Stimulated activated CD4-positive, alpha-beta T cell treated with anti-CD3 and anti-CD28 coated beads, Interleukin-1b, Interleukin-23, amount 100 ng/mL, for 48 hours (primary cell): ENCODE data around the gene TMEM82.

Experiments
- DNase-seq: peaks from one replicate; pipeline ENCODE4 v3.0.0-alpha.2; 2020

Gene TMEM82

DNA sequence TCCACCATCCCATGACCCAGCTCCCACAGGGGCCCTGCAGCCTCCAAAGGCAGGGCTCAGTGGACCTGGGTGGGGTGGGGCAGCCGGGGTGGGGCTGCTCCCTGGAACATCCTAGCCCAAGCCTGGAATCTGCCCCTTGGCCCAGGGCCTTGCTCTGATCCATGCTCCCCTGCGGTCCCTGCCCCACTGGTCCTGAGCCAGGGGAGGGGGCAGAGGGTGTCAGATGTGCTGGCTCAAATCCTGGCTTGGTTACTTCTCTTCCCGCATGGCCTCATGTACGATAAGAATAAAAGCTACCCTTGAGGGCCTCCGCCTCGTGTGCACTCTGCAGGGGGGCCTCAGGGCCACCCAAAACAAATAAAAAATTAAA is 5.4 kb upstream of the TMEM82 start:
- DNase-seq, result no peak

DNA sequence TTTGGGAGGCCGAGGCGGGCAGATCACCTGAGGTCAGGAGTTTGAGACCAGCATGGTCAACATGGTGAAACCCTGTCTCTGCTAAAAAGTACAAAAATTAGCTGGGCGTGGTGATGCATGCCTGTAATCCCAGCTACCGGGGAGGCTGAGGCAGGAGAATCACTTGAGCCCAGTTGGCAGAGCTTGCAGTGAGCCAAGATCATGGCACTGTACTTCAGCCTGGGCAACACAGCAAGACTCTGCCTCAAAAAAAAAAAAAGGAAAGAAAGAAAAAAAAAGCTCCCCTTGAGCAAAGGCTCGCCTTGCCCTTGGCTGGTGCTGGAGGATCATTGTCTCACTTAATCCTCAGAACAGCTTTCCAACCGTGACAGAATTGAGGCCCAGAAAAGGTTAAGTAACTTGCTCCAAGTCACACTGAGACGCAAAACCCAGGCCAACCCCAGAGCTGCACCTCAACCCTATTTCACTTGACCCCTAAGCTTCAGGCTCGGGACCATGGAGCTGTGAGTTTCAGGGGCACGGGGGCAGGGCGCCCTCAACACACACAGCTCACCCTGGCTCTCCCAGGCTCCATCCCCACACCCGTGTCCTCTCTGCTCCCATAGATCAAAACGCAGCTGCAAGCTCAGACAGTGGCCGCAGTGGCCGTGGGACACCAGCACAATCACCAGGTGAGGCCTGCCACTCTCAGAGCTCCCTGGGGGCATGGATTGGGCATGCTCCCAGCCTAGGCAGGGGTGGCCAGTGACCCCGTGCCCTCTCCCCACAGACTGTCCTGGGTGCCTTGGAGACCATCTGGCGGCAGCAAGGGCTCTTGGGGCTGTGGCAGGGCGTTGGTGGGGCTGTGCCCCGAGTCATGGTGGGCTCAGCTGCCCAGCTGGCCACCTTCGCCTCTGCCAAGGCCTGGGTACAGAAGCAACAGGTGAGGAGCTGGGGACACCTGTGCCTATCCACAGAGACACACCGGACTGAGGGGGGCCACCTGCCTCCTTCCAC is 4.7 kb upstream of the TMEM82 start:
- no peak for DNase-seq

DNA sequence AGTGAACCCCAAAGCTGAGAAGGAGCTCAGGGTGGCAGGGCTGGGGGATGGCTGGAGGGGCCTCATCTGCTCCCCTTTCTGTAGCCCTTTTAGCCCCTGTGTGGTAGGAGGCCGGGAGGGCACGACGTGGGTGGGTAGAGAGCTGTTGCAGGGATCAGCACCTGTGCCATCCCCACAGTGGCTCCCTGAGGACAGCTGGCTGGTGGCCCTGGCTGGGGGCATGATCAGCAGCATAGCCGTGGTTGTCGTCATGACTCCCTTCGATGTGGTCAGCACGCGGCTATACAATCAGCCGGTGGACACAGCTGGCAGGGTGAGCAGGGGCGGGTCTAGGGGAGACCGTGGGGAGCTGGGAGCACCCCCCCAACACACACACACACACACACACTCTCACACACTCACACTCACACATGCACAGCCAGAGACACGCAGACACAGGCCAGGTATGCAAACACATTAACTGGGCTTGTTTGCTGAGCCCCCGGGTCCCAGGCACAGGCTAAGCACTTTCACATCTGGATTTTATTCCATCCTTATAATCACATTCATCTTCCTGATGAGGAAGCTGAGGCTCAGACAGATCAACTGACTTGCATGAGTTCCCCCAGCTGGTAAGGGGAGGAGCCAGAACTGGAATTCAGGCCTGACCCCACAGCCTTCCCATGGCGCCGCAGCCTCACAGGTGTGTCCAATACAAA is 3.7 kb upstream of the TMEM82 start:
- DNase-seq, result no peak

DNA sequence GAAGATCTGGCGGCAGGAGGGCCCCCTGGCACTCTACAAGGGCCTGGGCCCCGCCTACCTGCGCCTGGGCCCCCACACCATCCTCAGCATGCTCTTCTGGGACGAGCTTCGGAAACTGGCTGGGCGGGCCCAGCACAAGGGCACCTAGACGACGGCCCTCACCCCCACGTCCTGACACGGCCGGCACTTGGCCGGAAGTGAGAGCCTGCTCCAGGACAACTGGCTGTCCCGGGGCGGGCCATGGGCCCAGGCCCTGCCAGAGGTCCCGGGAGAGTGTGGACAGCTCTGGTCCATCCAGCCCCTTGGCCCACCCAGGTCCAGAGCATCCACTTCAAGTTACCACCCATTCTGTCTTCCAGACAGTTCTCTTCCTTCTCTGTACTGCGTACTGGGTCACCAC is 3.0 kb upstream of the TMEM82 start:
- DNase-seq, result no peak

DNA sequence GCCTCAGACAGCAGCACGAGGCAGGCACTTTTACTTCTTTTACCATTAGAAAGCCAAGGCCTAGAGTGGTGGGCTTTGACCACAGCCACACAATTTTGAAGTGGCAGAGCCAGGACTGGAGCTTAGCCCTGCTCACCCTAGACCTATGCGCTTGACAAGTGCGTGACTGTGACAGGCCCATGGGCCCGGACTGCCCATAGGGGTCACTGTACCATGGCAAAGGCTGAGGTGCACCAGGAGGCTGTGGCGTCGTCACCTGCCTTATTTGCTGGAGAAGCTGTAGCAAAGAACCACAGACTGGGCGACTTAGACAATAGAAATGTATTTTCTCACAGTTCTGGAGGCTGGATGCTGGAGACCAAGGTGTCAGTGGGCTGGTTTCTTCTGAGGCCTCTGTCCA is 2.6 kb upstream of the TMEM82 start:
- DNase-seq, result no peak

DNA sequence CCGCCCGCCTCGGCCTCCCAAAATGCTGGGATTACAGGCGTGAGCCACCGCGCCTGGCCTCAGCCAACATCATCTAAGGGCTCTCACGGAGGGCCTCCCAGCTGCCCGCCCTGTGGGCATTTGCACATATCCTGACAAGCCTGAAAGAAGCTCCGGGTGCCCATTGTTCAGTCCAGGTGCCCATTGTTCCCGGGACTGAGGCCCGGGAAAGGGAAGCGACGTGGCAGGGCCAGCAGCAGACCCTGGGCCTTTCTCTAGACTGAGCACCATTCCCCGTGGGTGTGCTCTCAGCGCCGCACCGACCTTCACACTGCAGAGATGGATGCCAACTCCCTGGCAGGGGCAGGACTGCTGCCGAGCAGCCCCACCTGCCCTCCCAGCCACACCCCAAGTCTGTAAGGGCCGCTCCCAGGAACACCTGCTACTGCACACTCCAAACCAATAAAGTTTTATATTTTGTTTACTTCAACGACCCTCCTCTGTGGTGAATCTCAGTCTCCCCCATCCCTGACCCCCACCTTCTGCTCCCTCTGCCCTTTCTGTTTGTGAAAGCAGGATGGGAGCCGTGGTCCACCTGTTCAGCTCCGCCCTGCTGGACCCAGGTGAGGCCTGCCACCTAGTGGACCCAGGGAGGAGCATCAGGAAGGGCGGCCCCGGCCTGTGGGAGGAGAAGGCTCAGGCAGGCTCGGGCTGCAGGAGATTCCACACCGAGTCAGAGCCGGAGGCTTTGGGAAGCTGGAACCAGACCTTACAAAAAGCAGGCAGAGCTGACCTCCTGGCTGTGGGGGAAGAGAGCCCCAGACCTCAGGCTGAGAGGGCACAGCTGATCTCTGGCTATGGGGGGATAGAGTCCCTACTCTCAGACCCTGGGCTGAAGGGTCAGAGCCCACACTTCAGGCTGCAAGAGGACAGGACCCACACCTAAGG is 1.1 kb upstream of the TMEM82 start:
- peak; percentile 74 for DNase-seq

DNA sequence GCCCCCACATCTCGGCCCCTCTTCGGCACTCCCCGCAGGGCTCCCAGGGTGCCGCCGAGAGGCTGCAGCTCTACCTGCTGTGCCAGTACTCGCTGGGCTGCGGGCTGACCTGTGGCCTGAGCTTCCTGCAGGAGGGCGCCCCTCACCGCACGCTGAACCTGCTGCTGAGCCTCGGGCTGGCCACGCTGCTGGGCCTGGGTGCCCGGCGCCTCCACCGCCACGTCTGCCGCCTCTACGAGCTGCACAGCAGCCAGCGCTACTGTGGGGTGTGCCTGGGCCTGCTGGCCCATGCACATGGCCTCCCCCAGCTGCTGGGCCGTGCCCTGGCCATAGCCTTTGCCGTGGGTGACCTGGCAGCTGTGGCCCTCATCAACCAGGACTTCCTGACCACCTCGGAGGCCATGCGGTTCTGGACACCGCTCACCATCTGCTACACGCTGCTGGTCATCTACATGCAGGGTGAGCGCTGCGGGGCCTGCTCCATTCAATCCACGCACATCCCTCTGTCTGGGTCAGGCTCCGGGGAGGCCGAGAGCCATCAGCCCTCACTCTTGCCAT is 1.9 kb downstream of the TMEM82 start:
- DNase-seq, result no peak

DNA sequence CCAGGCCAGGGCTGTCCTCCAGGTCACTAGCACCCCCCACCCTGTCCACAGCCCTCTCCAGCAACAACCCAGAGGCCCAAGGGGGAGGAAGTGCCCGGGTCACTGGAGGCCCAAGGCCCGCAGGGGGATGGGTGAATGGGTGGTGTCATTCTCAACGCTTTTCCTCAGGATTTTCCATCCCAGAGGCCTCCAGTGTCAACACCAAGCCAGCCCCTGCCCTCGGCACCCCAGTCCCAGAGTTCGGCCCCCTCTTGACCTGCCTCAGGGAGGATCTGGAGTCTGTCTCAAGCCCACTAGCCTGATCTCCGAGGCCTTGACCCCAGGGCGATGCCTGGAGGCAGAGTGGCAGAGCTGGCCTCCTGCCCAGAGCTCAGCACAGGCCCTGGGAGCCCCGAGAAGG is 5.1 kb downstream of the TMEM82 start:
- DNase-seq, result no peak

DNA sequence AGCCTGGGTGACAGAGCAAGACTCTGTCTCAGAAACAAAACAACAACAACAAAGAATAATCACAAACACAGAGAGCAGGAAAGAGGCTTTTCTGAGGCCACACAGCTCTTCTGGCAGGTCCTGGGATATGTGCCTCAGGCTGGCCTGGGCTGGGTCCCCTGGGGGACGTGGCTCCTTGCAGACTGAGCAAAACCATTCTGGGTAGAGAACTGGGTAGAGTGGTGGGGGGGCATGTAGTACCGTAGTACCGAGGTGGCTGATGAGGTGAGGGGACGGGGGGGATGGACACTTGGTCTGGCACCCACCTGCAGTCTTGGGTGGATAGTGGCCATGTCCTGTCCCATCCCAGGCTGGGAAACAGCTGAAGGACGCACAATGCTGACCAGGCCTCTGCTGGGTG is 6.0 kb downstream of the TMEM82 start:
- no peak for DNase-seq

DNA sequence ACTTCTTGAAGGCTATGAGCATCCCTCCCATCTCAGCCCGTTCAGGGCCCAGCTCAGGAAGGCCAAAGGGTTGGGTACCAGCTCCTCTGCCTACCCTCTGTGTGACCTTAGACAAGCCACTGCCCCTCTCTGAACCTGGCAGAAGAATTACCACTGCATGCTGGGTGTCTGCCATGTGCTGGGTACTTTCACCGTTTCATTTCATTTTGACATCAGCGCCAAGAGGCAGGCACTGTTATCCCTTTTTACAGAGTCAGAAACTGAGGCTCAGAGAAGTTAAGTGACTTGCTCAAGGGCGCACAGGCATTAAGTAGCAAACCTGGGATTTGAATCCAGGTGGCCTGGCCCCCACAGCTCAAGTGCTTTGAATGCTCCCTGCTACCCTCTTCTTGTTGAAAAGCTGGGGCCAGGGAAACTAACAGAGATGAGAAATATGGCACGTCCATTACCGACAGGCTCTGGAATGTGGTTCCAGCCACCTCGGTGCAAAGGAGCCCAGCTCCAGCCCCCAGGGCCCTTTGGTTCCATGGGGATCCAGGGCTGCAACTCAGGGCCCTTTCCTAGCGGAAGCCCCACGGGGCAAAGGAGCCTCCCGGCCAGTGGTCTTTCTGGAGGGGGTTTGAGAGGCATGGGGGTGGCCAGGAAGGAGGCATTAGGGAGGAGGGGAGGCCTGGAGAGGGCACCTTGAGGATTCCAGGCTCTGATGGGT is 6.5 kb downstream of the TMEM82 start:
- no peak for DNase-seq

DNA sequence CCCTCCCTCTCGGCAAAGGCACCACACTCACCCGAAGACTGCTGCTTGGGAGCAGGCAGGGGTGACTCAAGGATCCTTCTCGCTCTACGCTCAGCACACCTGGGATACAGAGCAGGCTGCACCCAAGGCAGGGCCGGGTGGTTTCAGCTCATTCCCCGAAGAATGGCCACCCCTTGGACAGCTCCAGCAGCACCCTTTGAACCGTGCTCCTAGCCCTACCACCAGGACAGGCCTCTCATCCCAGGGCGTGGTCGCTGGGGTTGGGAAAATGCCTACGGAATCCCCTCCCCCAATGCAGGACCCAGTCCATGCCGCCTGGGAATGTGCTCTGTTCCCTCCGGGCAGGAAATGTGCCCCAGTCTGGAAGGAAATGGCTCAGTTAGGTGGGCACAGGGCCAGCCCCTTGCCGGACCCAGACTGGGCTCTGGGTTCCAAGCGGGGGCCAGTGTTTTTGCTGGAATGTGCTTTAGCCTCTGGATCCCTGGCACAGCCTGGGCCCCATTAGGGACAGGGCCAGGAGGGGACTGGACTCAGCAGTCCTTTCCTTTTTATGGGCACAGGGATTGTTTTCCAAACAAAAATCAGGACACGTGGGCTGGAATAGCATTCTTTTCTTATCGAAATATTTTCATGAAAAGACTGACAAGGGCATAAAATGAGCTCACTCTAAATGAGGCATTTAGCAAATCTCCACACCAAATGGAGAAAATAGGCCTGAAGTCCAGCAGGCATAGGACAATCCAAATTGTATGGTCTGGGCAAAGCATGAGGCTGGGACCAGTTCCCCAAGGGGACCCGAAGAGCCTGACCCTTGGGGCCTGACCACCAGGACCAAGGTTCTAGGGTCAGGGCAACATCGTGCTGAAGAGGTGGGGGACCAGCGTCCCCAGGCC is 7.3 kb downstream of the TMEM82 start:
- no peak for DNase-seq

DNA sequence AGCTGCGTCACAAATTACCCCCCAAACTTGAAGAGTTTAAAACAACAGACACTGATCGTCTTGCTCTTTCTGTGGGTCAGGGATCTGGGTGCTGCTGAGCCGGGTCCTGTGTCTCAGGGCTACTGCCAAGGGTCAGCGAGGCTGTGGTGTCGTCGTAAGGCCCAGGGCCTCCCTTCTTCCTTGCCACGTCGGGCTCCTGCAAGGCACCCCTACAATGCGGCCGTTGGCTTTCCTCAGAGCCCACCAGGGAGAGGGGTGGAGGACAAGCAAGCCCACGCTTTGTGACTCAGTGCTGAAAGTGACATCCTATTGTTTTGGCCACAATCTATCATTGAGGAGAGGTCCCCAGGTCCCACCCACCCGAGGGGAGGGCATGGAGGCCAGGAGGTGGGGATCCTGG is 8.6 kb downstream of the TMEM82 start:
- no peak for DNase-seq

DNA sequence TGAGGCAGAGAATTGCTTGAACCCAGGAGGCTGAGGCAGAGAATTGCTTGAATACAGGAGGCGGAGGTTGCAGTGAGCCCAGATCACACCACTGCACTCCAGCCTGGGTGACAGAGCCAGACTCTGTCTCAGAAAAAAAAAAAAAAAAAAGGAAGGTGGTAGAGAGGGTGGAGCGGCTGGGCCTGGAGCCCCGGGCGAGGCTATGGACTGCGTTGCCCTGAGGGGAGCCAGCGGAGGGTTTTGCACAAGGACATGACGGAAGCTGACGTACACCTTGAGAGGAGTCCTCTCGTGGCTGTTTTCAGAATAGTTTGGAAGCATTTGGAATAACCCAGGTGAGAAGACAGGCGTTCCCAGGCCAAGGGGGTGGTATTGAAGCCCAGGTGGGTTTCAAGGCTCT is 9.4 kb downstream of the TMEM82 start:
- no peak for DNase-seq

DNA sequence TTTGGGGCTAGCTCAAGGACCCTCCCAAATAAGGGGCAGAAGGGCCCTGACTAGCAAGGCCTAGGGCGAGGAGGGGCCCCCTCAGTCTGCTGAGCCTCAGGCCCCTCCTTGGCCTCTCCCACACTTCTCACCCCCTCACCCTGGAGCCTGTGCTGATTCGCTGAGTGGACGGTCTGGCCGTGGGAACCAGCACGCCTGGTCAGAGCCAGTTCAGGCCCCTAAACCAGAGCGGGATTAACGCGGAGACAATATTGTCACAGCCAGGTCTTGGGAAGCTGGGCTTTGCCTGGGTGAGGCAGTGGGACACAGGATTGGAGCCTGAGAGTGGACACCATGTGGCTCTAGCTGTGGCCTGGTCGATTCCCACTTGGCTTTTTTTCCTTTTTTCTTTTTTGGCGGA is 11.5 kb downstream of the TMEM82 start:
- DNase-seq, result no peak

DNA sequence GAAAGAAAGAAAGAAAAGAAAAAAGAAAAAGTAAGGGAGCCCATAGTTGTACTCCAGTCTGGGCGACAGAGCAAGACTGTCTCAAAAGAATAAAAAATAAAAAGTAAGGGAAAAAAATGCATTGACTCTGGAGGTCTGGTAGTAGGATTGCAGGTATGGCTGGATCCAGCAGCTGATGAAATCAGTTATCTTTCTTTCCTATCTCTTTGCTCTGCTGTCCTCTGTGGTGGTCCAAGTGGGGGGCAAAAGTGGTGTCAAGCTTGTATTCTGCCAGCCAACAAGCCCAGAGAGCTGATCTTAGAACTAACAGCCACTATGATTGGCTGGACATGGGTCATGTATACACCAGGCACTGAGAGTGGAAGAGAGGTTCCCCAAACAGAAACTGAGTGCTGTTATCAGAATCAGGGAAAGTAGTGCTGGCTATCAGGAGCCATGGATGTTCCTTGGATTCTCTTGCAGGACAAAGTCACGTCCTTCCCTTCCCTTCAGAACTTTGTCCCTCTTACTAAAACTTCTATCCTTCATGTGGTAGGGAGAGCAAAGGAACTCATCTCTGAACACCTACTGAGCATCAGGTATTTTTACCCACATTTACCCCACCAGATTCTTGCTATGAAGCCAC is 12.8 kb downstream of the TMEM82 start:
- no peak for DNase-seq

DNA sequence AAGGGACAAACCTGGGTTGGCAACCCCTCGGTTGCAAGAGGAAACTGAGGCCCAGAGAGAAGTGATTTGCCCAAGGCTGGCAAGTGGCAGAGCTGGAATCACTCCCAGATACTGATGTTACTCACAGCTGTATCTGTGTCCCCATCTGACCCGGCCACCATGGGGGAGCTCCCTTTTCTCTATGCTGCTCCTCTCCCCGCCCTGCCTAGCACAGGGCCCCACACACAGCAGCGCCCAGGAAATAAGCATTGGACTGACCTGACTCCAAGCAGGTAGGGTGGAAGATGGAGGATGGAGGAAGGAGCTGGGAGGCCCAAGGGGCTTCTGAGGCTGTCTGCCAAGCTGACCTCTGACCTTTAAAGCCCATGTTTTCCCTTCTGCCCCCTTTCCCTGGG is 13.3 kb downstream of the TMEM82 start:
- DNase-seq, result no peak

DNA sequence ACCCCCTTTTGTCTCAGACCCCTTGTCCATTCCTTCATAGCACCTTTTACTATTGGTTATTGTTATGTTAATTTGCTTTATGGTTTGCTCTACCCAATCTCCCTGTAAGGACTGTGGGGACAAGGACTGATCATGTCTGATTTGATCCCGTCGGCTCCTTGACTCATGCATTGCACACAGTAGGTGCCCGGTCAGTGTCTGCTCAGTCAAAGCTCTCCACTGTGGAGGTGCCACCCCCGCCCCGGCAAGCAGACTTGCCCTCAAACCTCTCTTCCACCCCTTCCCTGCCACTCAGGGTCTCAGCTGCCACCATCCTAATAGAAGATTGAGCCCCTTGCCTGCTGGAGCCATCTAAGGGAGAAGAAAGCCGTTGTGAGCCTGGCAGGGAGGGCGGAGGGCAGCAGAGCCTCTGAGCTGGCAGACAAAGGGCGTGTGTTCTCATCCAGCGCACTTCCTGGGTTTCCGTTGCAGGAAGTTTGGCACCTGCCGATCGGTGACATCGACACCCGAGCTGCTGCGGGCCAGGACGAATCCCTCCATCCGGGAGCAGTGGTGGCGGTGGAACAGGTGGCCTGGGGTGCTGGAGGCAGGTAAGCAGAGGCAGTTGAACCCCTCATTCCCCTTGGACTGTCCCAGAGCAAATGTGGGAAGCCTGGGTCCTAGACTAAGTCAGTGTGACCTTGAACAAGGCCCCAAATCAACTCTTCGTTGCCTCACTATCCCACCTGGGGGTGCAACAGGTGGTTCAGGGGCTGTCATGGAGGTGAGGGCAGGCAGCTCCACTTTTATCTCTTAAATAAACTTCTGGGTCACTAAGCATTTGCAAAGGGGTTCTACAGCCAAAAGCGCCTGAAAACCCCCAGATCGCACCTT is 14.1 kb downstream of the TMEM82 start:
- DNase-seq, result no peak

DNA sequence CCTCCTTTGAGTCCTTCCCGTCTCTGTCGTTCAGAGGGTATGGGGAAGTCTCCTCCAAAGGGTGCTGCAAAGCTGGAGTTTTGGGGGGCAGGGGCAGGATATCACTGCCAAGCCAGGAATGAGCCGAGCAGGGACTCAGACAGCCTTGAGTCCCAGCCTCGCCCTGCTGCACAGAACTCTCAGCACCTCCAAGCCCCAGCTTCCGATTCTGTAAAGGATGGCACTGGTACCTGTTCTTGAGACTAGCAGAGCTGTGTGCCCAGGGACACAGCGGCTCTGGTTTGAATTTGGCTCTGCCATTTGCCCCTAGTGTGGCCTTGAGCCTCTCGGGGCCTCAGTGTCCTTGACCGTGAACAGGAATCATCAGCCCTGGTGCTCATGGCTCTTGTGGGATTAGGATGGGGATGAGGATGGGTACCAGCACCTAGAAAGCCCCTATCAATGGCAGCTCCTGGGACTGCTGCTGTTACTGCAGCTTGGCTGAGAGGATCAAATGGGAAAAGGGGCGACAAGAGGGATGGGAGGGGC is 14.8 kb downstream of the TMEM82 start:
- DNase-seq, result no peak

DNA sequence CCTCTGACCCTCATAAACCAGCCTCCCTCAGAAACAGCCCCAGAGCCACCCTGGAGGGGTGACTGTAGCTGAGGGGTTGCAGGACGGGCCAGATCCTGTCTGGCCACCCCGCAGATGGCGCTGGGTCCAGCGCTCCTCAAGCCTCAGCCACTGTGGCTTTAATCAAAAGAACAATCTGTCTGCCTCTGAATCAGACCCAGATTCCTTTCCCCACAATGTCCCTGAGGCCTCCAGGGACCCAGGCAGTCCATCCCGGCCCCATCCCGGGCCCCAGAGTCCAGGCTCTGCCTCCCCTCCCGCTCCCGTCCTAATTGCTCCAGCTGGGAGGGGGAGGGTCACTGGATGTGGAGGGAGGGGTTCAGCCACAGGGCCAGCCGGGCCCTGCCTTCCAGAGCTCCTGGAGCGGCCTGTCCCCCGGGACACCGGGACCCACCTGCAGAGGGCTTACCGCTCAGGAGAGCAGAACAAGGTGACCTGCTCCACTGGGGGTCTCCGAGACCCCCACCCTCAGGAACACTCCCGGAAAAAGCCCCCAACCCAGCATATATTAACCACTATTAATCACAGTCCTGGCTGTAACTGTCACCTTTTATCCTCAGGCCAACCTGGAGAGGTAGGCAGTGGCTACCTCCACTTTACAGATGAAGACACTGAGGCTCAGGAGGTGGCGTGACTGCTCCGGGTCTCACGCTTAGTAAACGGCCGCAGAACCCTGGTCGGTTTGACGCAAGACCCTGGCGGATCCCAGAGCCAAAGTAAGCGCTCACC is 15.5 kb downstream of the TMEM82 start:
- no peak for DNase-seq
